Metanephros (tissue), 2 donors: ENCODE measurements around the gene PSTPIP1. TPM values are rescaled to one million over a fixed set of nuclear protein-coding genes. Genes with fewer than 3 reads are reported as not detected.

ENCODE experiments used
- small RNA-seq: library from RNA; depleted of rRNA; stranded (forward); fragments of <200 nt; gene quantifications from one replicate; pipeline ENCODE3, GENCODE V24; 2014; ENCODE audit warnings: low replicate concordance
- total RNA-seq: library from RNA; depleted of rRNA; stranded (reverse); fragments of >200 nt; gene quantifications from one replicate; pipeline ENCODE4 v1.2.3, GENCODE V29; 2014

PSTPIP1 gene
- total RNA-seq: 14.6 TPM

GRCh38 chr15:76994971-76995945, at the start of gene PSTPIP1:
Gene PSTPIP1, plus strand, starts transcription at chr15:76995126. Its CDS starts 448 bp downstream, at chr15:76995574.

GRCh38 chr15:77070495-77071304, 75.8 kb downstream of the PSTPIP1 start, which contains the start of gene TSPAN3:
Gene TSPAN3, minus strand, starts transcription at chr15:77071109. Its CDS starts 155 bp downstream, at chr15:77070954.

Small RNA genes within 50 kb of the gene (small RNA-seq; reads per million reads assigned to genes)
- not detected for gene RN7SL278P

Other genes starting within 250 kb of the PSTPIP1 start
- 58.7 TPM for gene SCAPER, start 89.8 kb upstream of the PSTPIP1 start, total RNA-seq
- gene RCN2, start 63.4 kb upstream of the PSTPIP1 start, total RNA-seq: 95.2 TPM
- gene TSPAN3, start 76.0 kb downstream of the PSTPIP1 start, total RNA-seq: 430 TPM